H1 (cell line): ENCODE data around the gene DNTTIP2. TPM values are rescaled to one million over a fixed set of nuclear protein-coding genes. Genes with fewer than 3 reads are reported as not detected.
A peak's percentile ranks its signal among the peaks of the same experiment; 100 is the strongest.

Source experiments
- CTCF ChIA-PET: fragments of 300-600 bp; sonication (Branson Sonifier 250); formaldehyde crosslinking; loops from one replicate; lab custom pipeline; 2021; ENCODE audit not compliant: partially characterized antibody; lab: Charles Lee
- POLR2A ChIA-PET: fragments of 300-600 bp; sonication (Branson Sonifier 250); formaldehyde crosslinking; loops from one replicate; lab custom pipeline; 2021; ENCODE audit warnings: inconsistent platforms; ENCODE audit not compliant: partially characterized antibody; lab: Charles Lee
- DNase-seq, 2 experiments: peaks; one replicate each; pipeline versions ENCODE4 v3.0.0 to v3.0.0-alpha.2; 2010 to 2022; ENCODE audit warnings: low spot score in 2 of 2, low read depth in 1 of 2, mixed read lengths in 1 of 2
- FAIRE-seq: peaks from 2 replicates; lab custom pipeline; 2011; peaks lifted over from hg19 to GRCh38; lab: Jason Lieb, UNC
- H2AFZ ChIP-seq: 2 replicates; pipeline ENCODE4 v1.8.1; 2012; ENCODE audit warnings: low read length, inconsistent platforms
- H2AK5ac ChIP-seq: 2 replicates; pipeline ENCODE4 v1.6.1; 2013; ENCODE audit warnings: low read depth, low read length
- H2BK120ac ChIP-seq: replicated peaks from 2 replicates; pipeline ENCODE3; 2013; ENCODE audit warnings: low read depth, low read length, inconsistent platforms
- H2BK12ac ChIP-seq: 2 replicates; pipeline ENCODE4 v1.6.1; 2013; ENCODE audit warnings: low read depth, low read length
- H2BK15ac ChIP-seq: 2 replicates; pipeline ENCODE4 v1.6.1; 2013; ENCODE audit warnings: low read length
- H2BK20ac ChIP-seq: 2 replicates; pipeline ENCODE4 v1.6.1; 2013; ENCODE audit warnings: low read length
- H2BK5ac ChIP-seq: 2 replicates; pipeline ENCODE4 v1.6.1; 2013; ENCODE audit warnings: low read depth, low read length
- H3K14ac ChIP-seq: 2 replicates; pipeline ENCODE4 v1.6.1; 2013; ENCODE audit warnings: inconsistent platforms; ENCODE audit not compliant: insufficient read length
- H3K18ac ChIP-seq: 2 replicates; pipeline ENCODE4 v1.6.1; 2013; ENCODE audit warnings: low read length; ENCODE audit errors: extremely low read depth
- H3K23ac ChIP-seq: 2 replicates; pipeline ENCODE4 v1.6.1; 2013; ENCODE audit warnings: inconsistent platforms; ENCODE audit not compliant: insufficient read length
- H3K23me2 ChIP-seq: 2 replicates; pipeline ENCODE4 v1.6.1; 2013; ENCODE audit warnings: low read depth, low read length
- H3K27ac ChIP-seq: 2 replicates; pipeline ENCODE4 v1.6.1; 2011; ENCODE audit warnings: low read depth, low read length, inconsistent platforms
- H3K27me3 ChIP-seq, 4 experiments: replicated peaks in 1 of 4; 1 replicate in 1 of 4; 2 replicates in 3 of 4; pipeline versions ENCODE4 v1.6.1 to v1.8.1; 2011 to 2013; ENCODE audit warnings: low read length in 3 of 4, mild to moderate bottlenecking in 3 of 4, inconsistent platforms in 2 of 4, mixed read lengths in 2 of 4, moderate library complexity in 1 of 4; ENCODE audit not compliant: control insufficient read depth in 3 of 4, insufficient read depth in 3 of 4; ENCODE audit errors: extremely low read depth in 1 of 4
- H3K36me3 ChIP-seq, 4 experiments: 2 replicates each; pipeline versions ENCODE4 v1.6.1 to v1.8.1; 2011 to 2013; ENCODE audit warnings: mild to moderate bottlenecking in 4 of 4, low read length in 3 of 4, moderate library complexity in 2 of 4, control low read depth in 1 of 4, inconsistent platforms in 1 of 4; ENCODE audit not compliant: insufficient read depth in 4 of 4, control insufficient read depth in 2 of 4
- H3K4ac ChIP-seq: replicated peaks from 2 replicates; pipeline ENCODE3; 2013; ENCODE audit warnings: low read length, low read depth, mixed read lengths, inconsistent platforms; ENCODE audit not compliant: insufficient read length
- H3K4me1 ChIP-seq, 4 experiments: replicated peaks in 1 of 4; 1 replicate in 1 of 4; 2 replicates in 3 of 4; pipeline versions ENCODE4 v1.6.1 to v1.8.1; 2011 to 2013; ENCODE audit warnings: low read length in 3 of 4, inconsistent platforms in 2 of 4, mixed read lengths in 1 of 4; ENCODE audit not compliant: insufficient read depth in 4 of 4, control insufficient read depth in 3 of 4
- H3K4me2 ChIP-seq, 2 experiments: 2 replicates each; pipeline versions ENCODE4 v1.6.1 to v1.8.1; 2011 to 2013; ENCODE audit warnings: low read depth in 2 of 2, low read length in 2 of 2, control low read depth in 1 of 2, inconsistent platforms in 1 of 2, mild to moderate bottlenecking in 1 of 2; ENCODE audit not compliant: insufficient read depth in 1 of 2
- H3K4me3 ChIP-seq, 4 experiments: fragments of 200-600, 300-600 bp in 1 of 4; sonication (generic), shearing (Covaris generic), sonication (Bioruptor Twin) in 1 of 4; 2 replicates each; pipeline versions ENCODE4 v1.5.1 to v1.8.1; 2011 to 2016; ENCODE audit warnings: low read length in 4 of 4, low read depth in 3 of 4, control low read depth in 2 of 4, inconsistent platforms in 2 of 4, mild to moderate bottlenecking in 2 of 4, mixed read lengths in 1 of 4, moderate library complexity in 1 of 4; ENCODE audit not compliant: insufficient read depth in 2 of 4; ENCODE audit errors: extremely low read depth in 1 of 4
- H3K56ac ChIP-seq: replicated peaks from 2 replicates; pipeline ENCODE3; 2013; ENCODE audit warnings: low read depth, mild to moderate bottlenecking, mixed read lengths, low read length, inconsistent platforms; ENCODE audit not compliant: insufficient read length
- H3K79me1 ChIP-seq: 2 replicates; pipeline ENCODE4 v1.6.1; 2013; ENCODE audit warnings: low read depth, low read length, control low read depth
- H3K79me2 ChIP-seq, 2 experiments: 2 replicates each; pipeline versions ENCODE4 v1.6.1 to v1.8.1; 2012 to 2013; ENCODE audit warnings: low read length in 2 of 2, mild to moderate bottlenecking in 2 of 2, inconsistent platforms in 1 of 2; ENCODE audit not compliant: insufficient read depth in 2 of 2, control insufficient read depth in 1 of 2
- H3K9ac ChIP-seq, 4 experiments: replicated peaks in 1 of 4; 1 replicate in 1 of 4; 2 replicates in 3 of 4; pipeline versions ENCODE4 v1.6.1 to v1.8.1; 2011 to 2013; ENCODE audit warnings: low read depth in 3 of 4, low read length in 3 of 4, control low read depth in 2 of 4, mild to moderate bottlenecking in 2 of 4, moderate library complexity in 2 of 4, inconsistent platforms in 1 of 4; ENCODE audit errors: extremely low read depth in 1 of 4
- H3K9me3 ChIP-seq, 2 experiments: 2 replicates each; pipeline versions ENCODE4 v1.6.1 to v1.8.1; 2012 to 2013; ENCODE audit warnings: mild to moderate bottlenecking in 2 of 2, moderate library complexity in 2 of 2, control low read depth in 1 of 2, inconsistent platforms in 1 of 2, low read depth in 1 of 2, low read length in 1 of 2, mixed read lengths in 1 of 2; ENCODE audit not compliant: insufficient read depth in 2 of 2
- H4K20me1 ChIP-seq, 2 experiments: replicated peaks in 1 of 2; 2 replicates each; pipeline versions ENCODE3 to v1.8.1; 2011 to 2013; ENCODE audit warnings: inconsistent platforms in 2 of 2, low read length in 2 of 2, mild to moderate bottlenecking in 1 of 2; ENCODE audit not compliant: insufficient read depth in 2 of 2, control insufficient read depth in 1 of 2
- H4K5ac ChIP-seq: 2 replicates; pipeline ENCODE4 v1.6.1; 2013; ENCODE audit warnings: low read length, low read depth, mixed read lengths, inconsistent platforms; ENCODE audit not compliant: insufficient read length
- H4K8ac ChIP-seq: 2 replicates; pipeline ENCODE4 v1.8.0; 2013; ENCODE audit warnings: mild to moderate bottlenecking, moderate library complexity, low read length, inconsistent platforms; ENCODE audit not compliant: insufficient read depth; ENCODE audit errors: extremely low read depth
- H4K91ac ChIP-seq: replicated peaks from 2 replicates; pipeline ENCODE3; 2013; ENCODE audit warnings: low read length, mixed read lengths, inconsistent platforms; ENCODE audit not compliant: insufficient read length
- ASH2L ChIP-seq: fragments of 200-600, 300-600 bp; sonication (generic); IDR thresholded peaks from one replicate; pipeline ENCODE4 v1.7.1; 2017; ENCODE audit warnings: low read length
- BACH1 ChIP-seq: IDR thresholded peaks from 2 replicates; pipeline ENCODE4 v1.6.1; 2012; ENCODE audit warnings: low read length, improper control_type of control experiment
- BRCA1 ChIP-seq: IDR thresholded peaks from 2 replicates; pipeline ENCODE4 v1.6.1; 2012; ENCODE audit warnings: low read depth, low read length, improper control_type of control experiment
- CHD1 ChIP-seq: IDR thresholded peaks from 2 replicates; pipeline ENCODE4 v1.6.1; 2012; ENCODE audit warnings: low read depth, low read length, improper control_type of control experiment
- EZH2 ChIP-seq: fragments of 200-600 bp; sonication (generic); IDR thresholded peaks from 2 replicates; pipeline ENCODE4 v1.7.1; 2012; ENCODE audit warnings: low read depth, mild to moderate bottlenecking, moderate library complexity, low read length, inconsistent platforms; ENCODE audit not compliant: severe bottlenecking
- HDAC6 ChIP-seq: IDR thresholded peaks from one replicate; pipeline ENCODE4 v1.7.1; 2012; ENCODE audit warnings: low read depth, mild to moderate bottlenecking, inconsistent platforms, low read length, moderate library complexity
- MAFK ChIP-seq: IDR thresholded peaks from 2 replicates; pipeline ENCODE4 v1.6.1; 2012; ENCODE audit warnings: low read depth, mild to moderate bottlenecking, improper control_type of control experiment, low read length
- POLR2A ChIP-seq, 2 experiments: IDR thresholded peaks; 1 replicate in 1 of 2; 2 replicates in 1 of 2; pipeline ENCODE4 v1.6.1; 2011; ENCODE audit warnings: low read depth in 2 of 2, low read length in 2 of 2, mild to moderate bottlenecking in 2 of 2; ENCODE audit errors: control extremely low read depth in 1 of 2
- RXRA ChIP-seq: IDR thresholded peaks from 2 replicates; pipeline ENCODE4 v1.6.1; 2011; ENCODE audit warnings: low read depth, mild to moderate bottlenecking, low read length, moderate library complexity; ENCODE audit not compliant: insufficient read depth
- SIX5 ChIP-seq: IDR thresholded peaks from 2 replicates; pipeline ENCODE4 v1.6.1; 2011; ENCODE audit warnings: mild to moderate bottlenecking, low read depth, low read length
- SP1 ChIP-seq: IDR thresholded peaks from 2 replicates; pipeline ENCODE4 v1.6.1; 2011; ENCODE audit warnings: low read depth, low read length
- SP4 ChIP-seq: IDR thresholded peaks from 2 replicates; pipeline ENCODE4 v1.6.1; 2012; ENCODE audit warnings: low read length, inconsistent platforms
- TBP ChIP-seq: IDR thresholded peaks from 2 replicates; pipeline ENCODE4 v1.6.1; 2011; ENCODE audit warnings: low read depth, low read length, improper control_type of control experiment
- WGBS, 2 experiments: shearing (Covaris generic) in 1 of 2; methylation state at CpG; one replicate each; pipeline versions ENCODE4 v1.1.6 to v1.1.7; 2013 to 2015; ENCODE audit warnings: low lambda C conversion rate in 2 of 2, mixed read lengths in 2 of 2, inconsistent platforms in 1 of 2, low coverage in 1 of 2, missing lambda C conversion rate in 1 of 2; ENCODE audit not compliant: insufficient replicate concordance in 2 of 2, insufficient coverage in 1 of 2, insufficient read length in 1 of 2; ENCODE audit errors: extremely low coverage in 1 of 2, missing lambda C conversion rate in 1 of 2; 5-methylcytosine and 5-hydroxymethylcytosine counted together
- polyA plus RNA-seq, 7 experiments: library from polyadenylated mRNA; depleted of rRNA in 3 of 7; stranded (reverse) in 5 of 7; unstranded in 2 of 7; fragments of >200 nt in 5 of 7; fragments of 200-250 nt in 2 of 7; gene quantifications; 1 replicate in 5 of 7; 2 replicates in 1 of 7; 4 replicates in 1 of 7; pipeline versions ENCODE4 v1.2.1 to v1.2.3, GENCODE V29; 2011 to 2013; ENCODE audit warnings: missing spikeins in 2 of 7, mixed read lengths in 2 of 7
- total RNA-seq: library from RNA; stranded (reverse); fragmentation: NEBNext Ultra II Directional; extraction: Animal tissue kit (Norgen Biotek cat#: 25700); gene quantifications from 2 replicates; pipeline ENCODE4 v1.2.1, GENCODE V29; 2021
- TF ChIP-seq, protein P1 (sequence below): IDR thresholded peaks from 2 replicates; pipeline ENCODE4 v1.6.1; 2011; ENCODE audit warnings: low read length, improper control_type of control experiment

DNTTIP2 gene
- total and polyA plus RNA-seq, 2 of the 8 experiments (the other 6 are each of a cell fraction or from before 2014, with no cell fraction given): 6.3 to 80.4 TPM

GRCh38 chr1:93816970-93817678 is 61.9 kb downstream of the DNTTIP2 start:
- ChIA-PET CTCF (interaction anchor here (0.7 to 21.7 kb wide), 12 partner anchors 10 to 197 kb away, joined by 3 to 620 read pairs (median 6); no protein-coding TSS in a partner anchor), POLR2A (interaction anchor here (1.0 to 2.8 kb wide), 6 partner anchors 10 to 199 kb away, joined by 3 to 6 read pairs (median 4); no protein-coding TSS in a partner anchor)
- TF ChIP-seq TBP: no peak
- TF ChIP-seq RXRA: no peak
- TF ChIP-seq SIX5: no peak
- TF ChIP-seq POLR2A (IDR thresholded peaks at IDR 0.05; ENCODE audit: control extremely low read depth in 1 of 2, low read depth in 2 of 2, low read length in 2 of 2): no peak
- no peak for TF ChIP-seq MAFK
- TF ChIP-seq SP4: no peak
- no peak for TF ChIP-seq BACH1
- no peak for TF ChIP-seq ASH2L
- no peak for TF ChIP-seq EZH2
- TF ChIP-seq CHD1: no peak
- no peak for TF ChIP-seq BRCA1
- TF ChIP-seq, protein P1, sequence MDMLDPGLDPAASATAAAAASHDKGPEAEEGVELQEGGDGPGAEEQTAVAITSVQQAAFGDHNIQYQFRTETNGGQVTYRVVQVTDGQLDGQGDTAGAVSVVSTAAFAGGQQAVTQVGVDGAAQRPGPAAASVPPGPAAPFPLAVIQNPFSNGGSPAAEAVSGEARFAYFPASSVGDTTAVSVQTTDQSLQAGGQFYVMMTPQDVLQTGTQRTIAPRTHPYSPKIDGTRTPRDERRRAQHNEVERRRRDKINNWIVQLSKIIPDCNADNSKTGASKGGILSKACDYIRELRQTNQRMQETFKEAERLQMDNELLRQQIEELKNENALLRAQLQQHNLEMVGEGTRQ: no peak
- no peak for TF ChIP-seq HDAC6
- TF ChIP-seq SP1: no peak

More at GRCh38 chr1:93816970-93817678, 61.9 kb downstream of the DNTTIP2 start:
- Histone ChIP-seq H2BK15ac (peak overlapping the region; percentile 76; the same call in 1 of the 2 replicates), H3K23me2 (no peaks in the 10 kb centered on the region), H2BK20ac (no peak overlapping the region), H2AFZ (no peak overlapping the region), H3K36me3 (no peaks in the 10 kb centered on the region), H3K9ac (no peak overlapping the region), H2BK5ac (no peak overlapping the region), H3K79me2 (no peaks in the 10 kb centered on the region), H3K4me2 (no peak overlapping the region), H3K14ac (no peak overlapping the region), H3K56ac (no peak overlapping the region), H3K4ac (no peak overlapping the region), H2AK5ac (no peak overlapping the region), H3K27me3 (no peaks in the 10 kb centered on the region), H3K27ac (no peak overlapping the region), H3K4me3 (no peak overlapping the region), H4K8ac (no peak overlapping the region), H3K4me1 (peaks cover 9 to 31% (median 16%) of the 10 kb centered on the region in 4 experiments), H2BK12ac (peak overlapping the region; percentile 80; the same call in 1 of the 2 replicates), H2BK120ac (no peak overlapping the region), H3K79me1 (no peaks in the 10 kb centered on the region), H3K23ac (no peak overlapping the region), H3K18ac (no peak overlapping the region), H4K5ac (no peak overlapping the region), H3K9me3 (no peaks in the 10 kb centered on the region), H4K91ac (no peak overlapping the region), H4K20me1 (no peaks in the 10 kb centered on the region)
- WGBS, 2 experiments: 61% methylated on average over 3 of the region's 3 CpGs; no CpG with 5 or more reads in 1 of the 2 experiments
- DNase-seq (no peak), FAIRE-seq (no peak)
